Stimulated activated CD4-positive, alpha-beta T cell treated with anti-CD3 and anti-CD28 coated beads, Interleukin-4, amount 100 ng/mL, for 24 hours (primary cell): Measurements from ENCODE around the gene USP48.
"Not testable (repeated sequence)": the region's sequence is repeated elsewhere in the genome, so short reads cannot be mapped to it uniquely, and the experiment has no call there.

ENCODE experiments used
- DNase-seq: peaks from one replicate; pipeline ENCODE4 v3.0.0-alpha.2; 2020

Gene USP48

GRCh38 chr1:21782868-21783678, at the start of gene USP48:
TSS of gene USP48 (minus strand) at chr1:21783149. CDS start at chr1:21782957, 192 bp downstream.
- peak; percentile 97 for DNase-seq

GRCh38 chr1:21831454-21831970, 48.6 kb upstream of the USP48 start:
- DNase-seq = no peak

GRCh38 chr1:21830792-21831453, 48.0 kb upstream of the USP48 start:
- no peak for DNase-seq

GRCh38 chr1:21829294-21829693, 46.3 kb upstream of the USP48 start:
- no peak for DNase-seq

GRCh38 chr1:21828506-21829210, 45.7 kb upstream of the USP48 start:
- DNase-seq = no peak

- DNase-seq = no peak
Measured at GRCh38 chr1:21828075-21828474, 45.1 kb upstream of the USP48 start.

GRCh38 chr1:21827141-21827679, 44.3 kb upstream of the USP48 start:
- DNase-seq = no peak

GRCh38 chr1:21826694-21827093, 43.7 kb upstream of the USP48 start:
- not testable (repeated sequence) for DNase-seq

- no peak for DNase-seq
Measured at GRCh38 chr1:21825393-21825792, 42.4 kb upstream of the USP48 start.

- DNase-seq = no peak
Measured at GRCh38 chr1:21824926-21825325, 42.0 kb upstream of the USP48 start.

GRCh38 chr1:21823980-21824702, 41.2 kb upstream of the USP48 start:
- no peak for DNase-seq

GRCh38 chr1:21823206-21823979, 40.4 kb upstream of the USP48 start:
- DNase-seq = no peak

- no peak for DNase-seq
Measured at GRCh38 chr1:21822349-21822748, 39.4 kb upstream of the USP48 start.

- DNase-seq = no peak
Measured at GRCh38 chr1:21821385-21822019, 38.6 kb upstream of the USP48 start.

- DNase-seq = no peak
Measured at GRCh38 chr1:21820597-21821232, 37.8 kb upstream of the USP48 start.

GRCh38 chr1:21818656-21819055, 35.7 kb upstream of the USP48 start:
- DNase-seq = peak; percentile 27

GRCh38 chr1:21816602-21817302, 33.8 kb upstream of the USP48 start:
- no peak for DNase-seq

GRCh38 chr1:21815724-21816321, 32.9 kb upstream of the USP48 start:
- DNase-seq = no peak

GRCh38 chr1:21814981-21815582, 32.1 kb upstream of the USP48 start:
- no peak for DNase-seq
